HUES64 (cell line): ENCODE results near the gene NTHL1.
"Not testable (repeated sequence)": the region's sequence is repeated elsewhere in the genome, so short reads cannot be mapped to it uniquely, and the experiment has no call there.

Source experiments
- H3K27ac ChIP-seq: 2 replicates; pipeline ENCODE4 v1.7.0; 2013; ENCODE audit warnings: low read depth, low read length, inconsistent platforms
- H3K27me3 ChIP-seq: 2 replicates; pipeline ENCODE4 v1.6.1; 2013; ENCODE audit warnings: mild to moderate bottlenecking, low read length; ENCODE audit not compliant: insufficient read depth
- H3K36me3 ChIP-seq: 2 replicates; pipeline ENCODE4 v1.6.1; 2013; ENCODE audit warnings: mild to moderate bottlenecking, low read length; ENCODE audit not compliant: insufficient read depth
- H3K4me1 ChIP-seq: 2 replicates; pipeline ENCODE4 v1.6.1; 2013; ENCODE audit warnings: mild to moderate bottlenecking, low read length, moderate library complexity; ENCODE audit not compliant: insufficient read depth
- H3K4me3 ChIP-seq: 2 replicates; pipeline ENCODE4 v1.5.1; 2013; ENCODE audit warnings: mild to moderate bottlenecking, low read length, moderate library complexity
- H3K9ac ChIP-seq: 2 replicates; pipeline ENCODE4 v1.6.1; 2013; ENCODE audit warnings: mild to moderate bottlenecking, low read depth, low read length
- H3K9me3 ChIP-seq: 2 replicates; pipeline ENCODE4 v1.6.1; 2013; ENCODE audit warnings: low read depth, low read length; ENCODE audit not compliant: insufficient read depth
- WGBS: fragments of 150-250, 120-280 bp; methylation state at CpG from one replicate; pipeline ENCODE4 v1.1.7; 2013; ENCODE audit warnings: missing lambda C conversion rate; 5-methylcytosine and 5-hydroxymethylcytosine counted together

Gene NTHL1

GRCh38 chr16:2038382-2039231 is 9.0 kb downstream of the NTHL1 start:
- Histone ChIP-seq H3K27ac (no peak overlapping the region), H3K27me3 (no peaks in the 10 kb centered on the region), H3K36me3 (0 out of 2 replicates have a peak, but pooled peaks cover 3% of the 10 kb centered on the region), H3K9me3 (no peaks in the 10 kb centered on the region), H3K4me1 (peaks cover 3% of the 10 kb centered on the region; the same call in 1 of the 2 replicates), H3K9ac (no peak overlapping the region; the same call in 1 of the 2 replicates), H3K4me3 (no peak overlapping the region)
- 92% methylated on average over 41 of the region's 41 CpGs for WGBS

- Histone ChIP-seq H3K36me3 (no peaks in the 10 kb centered on the region), H3K27ac (no peak overlapping the region), H3K9ac (no peak overlapping the region), H3K27me3 (no peaks in the 10 kb centered on the region), H3K4me1 (peaks cover 6% of the 10 kb centered on the region; the same call in 1 of the 2 replicates), H3K9me3 (no peaks in the 10 kb centered on the region), H3K4me3 (no peak overlapping the region)
- 89% methylated on average over 29 of the region's 29 CpGs for WGBS
Observed at GRCh38 chr16:2037647-2038381, 9.8 kb downstream of the NTHL1 start.

GRCh38 chr16:2037115-2037514 is 10.5 kb downstream of the NTHL1 start:
- Histone ChIP-seq H3K36me3 (no peaks in the 10 kb centered on the region), H3K9ac (no peak overlapping the region), H3K27ac (no peak overlapping the region), H3K27me3 (no peaks in the 10 kb centered on the region), H3K4me1 (peaks cover 6% of the 10 kb centered on the region; the same call in 1 of the 2 replicates), H3K9me3 (no peaks in the 10 kb centered on the region), H3K4me3 (no peak overlapping the region)
- WGBS = 96% methylated on average over 15 of the region's 15 CpGs

- WGBS = 94% methylated on average over 47 of the region's 47 CpGs
- Histone ChIP-seq H3K9ac (no peak overlapping the region), H3K36me3 (no peaks in the 10 kb centered on the region), H3K4me1 (peaks cover 6% of the 10 kb centered on the region; the same call in 1 of the 2 replicates), H3K27ac (peak overlapping the region; percentile 35; the same call in 1 of the 2 replicates), H3K9me3 (no peaks in the 10 kb centered on the region), H3K4me3 (no peak overlapping the region), H3K27me3 (no peaks in the 10 kb centered on the region)
Observed at GRCh38 chr16:2036200-2036966, 11.3 kb downstream of the NTHL1 start.

GRCh38 chr16:2035431-2036199 is 12.0 kb downstream of the NTHL1 start:
- 0 out of 2 replicates have a peak overlapping the region, but pooled peaks have one; percentile 20 for H3K9ac ChIP-seq
- no peaks in the 10 kb centered on the region for H3K36me3 ChIP-seq
- peaks cover 6% of the 10 kb centered on the region; the same call in 1 of the 2 replicates for H3K4me1 ChIP-seq
- WGBS = 81% methylated on average over 34 of the region's 34 CpGs
- no peaks in the 10 kb centered on the region for H3K27me3 ChIP-seq
- H3K9me3 ChIP-seq = no peaks in the 10 kb centered on the region
- H3K27ac ChIP-seq = peak overlapping the region; percentile 35; the same call in 1 of the 2 replicates
- no peak overlapping the region for H3K4me3 ChIP-seq

GRCh38 chr16:2034696-2035430 is 12.8 kb downstream of the NTHL1 start:
- 89% methylated on average over 17 of the region's 17 CpGs for WGBS
- H3K27ac ChIP-seq = no peak overlapping the region
- no peak overlapping the region for H3K4me3 ChIP-seq
- H3K27me3 ChIP-seq = no peaks in the 10 kb centered on the region
- no peak overlapping the region for H3K9ac ChIP-seq
- no peaks in the 10 kb centered on the region for H3K9me3 ChIP-seq
- H3K36me3 ChIP-seq = no peaks in the 10 kb centered on the region
- peaks cover 6% of the 10 kb centered on the region; the same call in 1 of the 2 replicates for H3K4me1 ChIP-seq

- WGBS = 85% methylated on average over 12 of the region's 32 CpGs
- Histone ChIP-seq H3K9ac (peak overlapping the region; percentile 55; the same call in 1 of the 2 replicates), H3K27ac (0 out of 2 replicates have a peak overlapping the region, but pooled peaks have one; percentile 30)
- H3K9me3 ChIP-seq, H3K4me3 ChIP-seq, H3K27me3 ChIP-seq, H3K4me1 ChIP-seq, H3K36me3 ChIP-seq: not testable (repeated sequence)
Observed at GRCh38 chr16:2033909-2034695, 13.5 kb downstream of the NTHL1 start.

GRCh38 chr16:2033057-2033908 is 14.4 kb downstream of the NTHL1 start:
- Histone ChIP-seq H3K4me3 (no peak overlapping the region), H3K4me1 (peaks cover 6% of the 10 kb centered on the region; the same call in 1 of the 2 replicates), H3K9me3 (no peaks in the 10 kb centered on the region), H3K27ac (0 out of 2 replicates have a peak overlapping the region, but pooled peaks have one; percentile 30), H3K9ac (peak overlapping the region; percentile 55; the same call in 1 of the 2 replicates), H3K27me3 (peaks cover 2% of the 10 kb centered on the region; the same call in 1 of the 2 replicates), H3K36me3 (no peaks in the 10 kb centered on the region)
- 65% methylated on average over 36 of the region's 37 CpGs for WGBS
